H1 (cell line): Measurements from ENCODE around the gene SLC66A2. TPM values are rescaled to one million over a fixed set of nuclear protein-coding genes. Genes with fewer than 3 reads are reported as not detected.

ENCODE experiments used
- CTCF ChIA-PET: fragments of 300-600 bp; sonication (Branson Sonifier 250); formaldehyde crosslinking; loops from one replicate; lab custom pipeline; 2021; ENCODE audit not compliant: partially characterized antibody; lab: Charles Lee
- POLR2A ChIA-PET: fragments of 300-600 bp; sonication (Branson Sonifier 250); formaldehyde crosslinking; loops from one replicate; lab custom pipeline; 2021; ENCODE audit warnings: inconsistent platforms; ENCODE audit not compliant: partially characterized antibody; lab: Charles Lee
- DNase-seq, 2 experiments: peaks; one replicate each; pipeline versions ENCODE4 v3.0.0 to v3.0.0-alpha.2; 2010 to 2022; ENCODE audit warnings: low spot score in 2 of 2, low read depth in 1 of 2, mixed read lengths in 1 of 2
- FAIRE-seq: peaks from 2 replicates; lab custom pipeline; 2011; peaks lifted over from hg19 to GRCh38; lab: Jason Lieb, UNC
- H2AFZ ChIP-seq: 2 replicates; pipeline ENCODE4 v1.8.1; 2012; ENCODE audit warnings: low read length, inconsistent platforms
- H2AK5ac ChIP-seq: 2 replicates; pipeline ENCODE4 v1.6.1; 2013; ENCODE audit warnings: low read depth, low read length
- H2BK120ac ChIP-seq: replicated peaks from 2 replicates; pipeline ENCODE3; 2013; ENCODE audit warnings: low read depth, low read length, inconsistent platforms
- H2BK12ac ChIP-seq: 2 replicates; pipeline ENCODE4 v1.6.1; 2013; ENCODE audit warnings: low read depth, low read length
- H2BK15ac ChIP-seq: 2 replicates; pipeline ENCODE4 v1.6.1; 2013; ENCODE audit warnings: low read length
- H2BK20ac ChIP-seq: 2 replicates; pipeline ENCODE4 v1.6.1; 2013; ENCODE audit warnings: low read length
- H2BK5ac ChIP-seq: 2 replicates; pipeline ENCODE4 v1.6.1; 2013; ENCODE audit warnings: low read depth, low read length
- H3K14ac ChIP-seq: 2 replicates; pipeline ENCODE4 v1.6.1; 2013; ENCODE audit warnings: inconsistent platforms; ENCODE audit not compliant: insufficient read length
- H3K18ac ChIP-seq: 2 replicates; pipeline ENCODE4 v1.6.1; 2013; ENCODE audit warnings: low read length; ENCODE audit errors: extremely low read depth
- H3K23ac ChIP-seq: 2 replicates; pipeline ENCODE4 v1.6.1; 2013; ENCODE audit warnings: inconsistent platforms; ENCODE audit not compliant: insufficient read length
- H3K23me2 ChIP-seq: 2 replicates; pipeline ENCODE4 v1.6.1; 2013; ENCODE audit warnings: low read depth, low read length
- H3K27ac ChIP-seq: 2 replicates; pipeline ENCODE4 v1.6.1; 2011; ENCODE audit warnings: low read depth, low read length, inconsistent platforms
- H3K27me3 ChIP-seq, 4 experiments: replicated peaks in 1 of 4; 1 replicate in 1 of 4; 2 replicates in 3 of 4; pipeline versions ENCODE4 v1.6.1 to v1.8.1; 2011 to 2013; ENCODE audit warnings: low read length in 3 of 4, mild to moderate bottlenecking in 3 of 4, inconsistent platforms in 2 of 4, mixed read lengths in 2 of 4, moderate library complexity in 1 of 4; ENCODE audit not compliant: control insufficient read depth in 3 of 4, insufficient read depth in 3 of 4; ENCODE audit errors: extremely low read depth in 1 of 4
- H3K36me3 ChIP-seq, 4 experiments: 2 replicates each; pipeline versions ENCODE4 v1.6.1 to v1.8.1; 2011 to 2013; ENCODE audit warnings: mild to moderate bottlenecking in 4 of 4, low read length in 3 of 4, moderate library complexity in 2 of 4, control low read depth in 1 of 4, inconsistent platforms in 1 of 4; ENCODE audit not compliant: insufficient read depth in 4 of 4, control insufficient read depth in 2 of 4
- H3K4ac ChIP-seq: replicated peaks from 2 replicates; pipeline ENCODE3; 2013; ENCODE audit warnings: low read length, low read depth, mixed read lengths, inconsistent platforms; ENCODE audit not compliant: insufficient read length
- H3K4me1 ChIP-seq, 4 experiments: replicated peaks in 1 of 4; 1 replicate in 1 of 4; 2 replicates in 3 of 4; pipeline versions ENCODE4 v1.6.1 to v1.8.1; 2011 to 2013; ENCODE audit warnings: low read length in 3 of 4, inconsistent platforms in 2 of 4, mixed read lengths in 1 of 4; ENCODE audit not compliant: insufficient read depth in 4 of 4, control insufficient read depth in 3 of 4
- H3K4me2 ChIP-seq, 2 experiments: 2 replicates each; pipeline versions ENCODE4 v1.6.1 to v1.8.1; 2011 to 2013; ENCODE audit warnings: low read depth in 2 of 2, low read length in 2 of 2, control low read depth in 1 of 2, inconsistent platforms in 1 of 2, mild to moderate bottlenecking in 1 of 2; ENCODE audit not compliant: insufficient read depth in 1 of 2
- H3K4me3 ChIP-seq, 4 experiments: fragments of 200-600, 300-600 bp in 1 of 4; sonication (generic), shearing (Covaris generic), sonication (Bioruptor Twin) in 1 of 4; 2 replicates each; pipeline versions ENCODE4 v1.5.1 to v1.8.1; 2011 to 2016; ENCODE audit warnings: low read length in 4 of 4, low read depth in 3 of 4, control low read depth in 2 of 4, inconsistent platforms in 2 of 4, mild to moderate bottlenecking in 2 of 4, mixed read lengths in 1 of 4, moderate library complexity in 1 of 4; ENCODE audit not compliant: insufficient read depth in 2 of 4; ENCODE audit errors: extremely low read depth in 1 of 4
- H3K56ac ChIP-seq: replicated peaks from 2 replicates; pipeline ENCODE3; 2013; ENCODE audit warnings: low read depth, mild to moderate bottlenecking, mixed read lengths, low read length, inconsistent platforms; ENCODE audit not compliant: insufficient read length
- H3K79me1 ChIP-seq: 2 replicates; pipeline ENCODE4 v1.6.1; 2013; ENCODE audit warnings: low read depth, low read length, control low read depth
- H3K79me2 ChIP-seq, 2 experiments: 2 replicates each; pipeline versions ENCODE4 v1.6.1 to v1.8.1; 2012 to 2013; ENCODE audit warnings: low read length in 2 of 2, mild to moderate bottlenecking in 2 of 2, inconsistent platforms in 1 of 2; ENCODE audit not compliant: insufficient read depth in 2 of 2, control insufficient read depth in 1 of 2
- H3K9ac ChIP-seq, 4 experiments: replicated peaks in 1 of 4; 1 replicate in 1 of 4; 2 replicates in 3 of 4; pipeline versions ENCODE4 v1.6.1 to v1.8.1; 2011 to 2013; ENCODE audit warnings: low read depth in 3 of 4, low read length in 3 of 4, control low read depth in 2 of 4, mild to moderate bottlenecking in 2 of 4, moderate library complexity in 2 of 4, inconsistent platforms in 1 of 4; ENCODE audit errors: extremely low read depth in 1 of 4
- H3K9me3 ChIP-seq, 2 experiments: 2 replicates each; pipeline versions ENCODE4 v1.6.1 to v1.8.1; 2012 to 2013; ENCODE audit warnings: mild to moderate bottlenecking in 2 of 2, moderate library complexity in 2 of 2, control low read depth in 1 of 2, inconsistent platforms in 1 of 2, low read depth in 1 of 2, low read length in 1 of 2, mixed read lengths in 1 of 2; ENCODE audit not compliant: insufficient read depth in 2 of 2
- H4K20me1 ChIP-seq, 2 experiments: replicated peaks in 1 of 2; 2 replicates each; pipeline versions ENCODE3 to v1.8.1; 2011 to 2013; ENCODE audit warnings: inconsistent platforms in 2 of 2, low read length in 2 of 2, mild to moderate bottlenecking in 1 of 2; ENCODE audit not compliant: insufficient read depth in 2 of 2, control insufficient read depth in 1 of 2
- H4K5ac ChIP-seq: 2 replicates; pipeline ENCODE4 v1.6.1; 2013; ENCODE audit warnings: low read length, low read depth, mixed read lengths, inconsistent platforms; ENCODE audit not compliant: insufficient read length
- H4K8ac ChIP-seq: 2 replicates; pipeline ENCODE4 v1.8.0; 2013; ENCODE audit warnings: mild to moderate bottlenecking, moderate library complexity, low read length, inconsistent platforms; ENCODE audit not compliant: insufficient read depth; ENCODE audit errors: extremely low read depth
- H4K91ac ChIP-seq: replicated peaks from 2 replicates; pipeline ENCODE3; 2013; ENCODE audit warnings: low read length, mixed read lengths, inconsistent platforms; ENCODE audit not compliant: insufficient read length
- BCL11A ChIP-seq, 2 experiments: IDR thresholded peaks; one replicate each; pipeline ENCODE4 v1.6.1; 2011; ENCODE audit warnings: low read depth in 2 of 2, low read length in 2 of 2, mild to moderate bottlenecking in 2 of 2
- EP300 ChIP-seq, 2 experiments: IDR thresholded peaks; 1 replicate in 1 of 2; 2 replicates in 1 of 2; pipeline ENCODE4 v1.6.1; 2011 to 2012; ENCODE audit warnings: low read depth in 2 of 2, low read length in 2 of 2, mild to moderate bottlenecking in 2 of 2, borderline replicate concordance in 1 of 2, inconsistent platforms in 1 of 2, moderate library complexity in 1 of 2
- FOSL1 ChIP-seq: IDR thresholded peaks from 2 replicates; pipeline ENCODE4 v1.6.1; 2011; ENCODE audit warnings: mild to moderate bottlenecking, low read depth, low read length, moderate library complexity; ENCODE audit not compliant: insufficient read depth
- JUN ChIP-seq: IDR thresholded peaks from 2 replicates; pipeline ENCODE4 v1.6.1; 2011; ENCODE audit warnings: low read depth, mild to moderate bottlenecking, improper control_type of control experiment, low read length
- KDM4A ChIP-seq: IDR thresholded peaks from one replicate; pipeline ENCODE4 v1.7.1; 2012; ENCODE audit warnings: low read depth, mild to moderate bottlenecking, moderate library complexity, low read length, inconsistent platforms; ENCODE audit not compliant: severe bottlenecking
- RAD21 ChIP-seq, 2 experiments: IDR thresholded peaks in 1 of 2; conservative IDR thresholded peaks in 1 of 2; 2 replicates each; pipeline ENCODE4 v1.6.1; 2011; ENCODE audit warnings: low read depth in 2 of 2, low read length in 2 of 2, improper control_type of control experiment in 1 of 2, inconsistent platforms in 1 of 2, mild to moderate bottlenecking in 1 of 2, moderate library complexity in 1 of 2
- RNF2 ChIP-seq: fragments of 200-900, 300-1000 bp; sonication (generic); IDR thresholded peaks from 2 replicates; pipeline ENCODE4 v1.7.1; 2016; ENCODE audit warnings: borderline replicate concordance, low read depth, mild to moderate bottlenecking, antibody characterized with exemption, low read length; ENCODE audit not compliant: poor library complexity, severe bottlenecking; ENCODE audit errors: missing control alignments
- RXRA ChIP-seq: IDR thresholded peaks from 2 replicates; pipeline ENCODE4 v1.6.1; 2011; ENCODE audit warnings: low read depth, mild to moderate bottlenecking, low read length, moderate library complexity; ENCODE audit not compliant: insufficient read depth
- SIN3A ChIP-seq, 2 experiments: IDR thresholded peaks in 1 of 2; conservative IDR thresholded peaks in 1 of 2; 2 replicates each; pipeline ENCODE4 v1.6.1; 2011 to 2012; ENCODE audit warnings: low read length in 2 of 2, improper control_type of control experiment in 1 of 2, low read depth in 1 of 2, mild to moderate bottlenecking in 1 of 2
- SP4 ChIP-seq: IDR thresholded peaks from 2 replicates; pipeline ENCODE4 v1.6.1; 2012; ENCODE audit warnings: low read length, inconsistent platforms
- WGBS, 2 experiments: shearing (Covaris generic) in 1 of 2; methylation state at CpG; one replicate each; pipeline versions ENCODE4 v1.1.6 to v1.1.7; 2013 to 2015; ENCODE audit warnings: low lambda C conversion rate in 2 of 2, mixed read lengths in 2 of 2, inconsistent platforms in 1 of 2, low coverage in 1 of 2, missing lambda C conversion rate in 1 of 2; ENCODE audit not compliant: insufficient replicate concordance in 2 of 2, insufficient coverage in 1 of 2, insufficient read length in 1 of 2; ENCODE audit errors: extremely low coverage in 1 of 2, missing lambda C conversion rate in 1 of 2; 5-methylcytosine and 5-hydroxymethylcytosine counted together
- polyA plus RNA-seq, 7 experiments: library from polyadenylated mRNA; depleted of rRNA in 3 of 7; stranded (reverse) in 5 of 7; unstranded in 2 of 7; fragments of >200 nt in 5 of 7; fragments of 200-250 nt in 2 of 7; gene quantifications; 1 replicate in 5 of 7; 2 replicates in 1 of 7; 4 replicates in 1 of 7; pipeline versions ENCODE4 v1.2.1 to v1.2.3, GENCODE V29; 2011 to 2013; ENCODE audit warnings: missing spikeins in 2 of 7, mixed read lengths in 2 of 7
- total RNA-seq: library from RNA; stranded (reverse); fragmentation: NEBNext Ultra II Directional; extraction: Animal tissue kit (Norgen Biotek cat#: 25700); gene quantifications from 2 replicates; pipeline ENCODE4 v1.2.1, GENCODE V29; 2021

SLC66A2 gene
- total and polyA plus RNA-seq, 2 of the 8 experiments (the other 6 are each of a cell fraction or from before 2014, with no cell fraction given): 15.0 to 18.9 TPM

- Histone ChIP-seq H2BK120ac (no peak overlapping the region), H4K5ac (no peak overlapping the region), H3K56ac (no peak overlapping the region), H2AK5ac (no peak overlapping the region), H3K4me2 (no peak overlapping the region), H3K14ac (no peak overlapping the region), H2AFZ (no peak overlapping the region), H3K79me2 (peaks cover 0 to 30% of the 10 kb centered on the region in 2 experiments; a peak in 2 of 4 replicates), H3K27ac (no peak overlapping the region), H4K8ac (no peak overlapping the region), H3K9ac (no peak overlapping the region), H3K4me1 (no peaks in the 10 kb centered on the region), H4K20me1 (peaks cover 11 to 14% of the 10 kb centered on the region in 2 experiments), H3K79me1 (peaks cover 4% of the 10 kb centered on the region; the same call in 1 of the 2 replicates), H3K4ac (no peak overlapping the region), H2BK5ac (no peak overlapping the region), H2BK12ac (no peak overlapping the region), H3K18ac (no peak overlapping the region), H3K27me3 (no peaks in the 10 kb centered on the region), H4K91ac (no peak overlapping the region), H3K9me3 (no peaks in the 10 kb centered on the region), H3K4me3 (no peak overlapping the region), H3K36me3 (peaks cover 0 to 37% (median 15%) of the 10 kb centered on the region in 4 experiments), H3K23me2 (no peaks in the 10 kb centered on the region), H2BK20ac (no peak overlapping the region), H3K23ac (no peak overlapping the region), H2BK15ac (no peak overlapping the region)
- ChIA-PET CTCF (no interaction called here), POLR2A (interaction anchor here (0.8 kb wide), 1 partner anchor 10 kb away, joined by 3 read pairs; no protein-coding TSS in a partner anchor)
- 92% methylated on average over 17 of the region's 17 CpGs; no CpG with 5 or more reads in 1 of the 2 experiments for WGBS, 2 experiments
- DNase-seq: no peak
- no peak for FAIRE-seq
- TF ChIP-seq BCL11A (IDR thresholded peaks at IDR 0.05; ENCODE audit: low read depth in 2 of 2, low read length in 2 of 2) (no peak), KDM4A (no peak), SIN3A (conservative IDR thresholded peaks at IDR 0.05 in 1 of 2, IDR thresholded peaks at IDR 0.05 in 1 of 2; ENCODE audit: low read depth in 1 of 2, low read length in 2 of 2) (no peak), SP4 (no peak), RAD21 (IDR thresholded peaks at IDR 0.05 in 1 of 2, conservative IDR thresholded peaks at IDR 0.05 in 1 of 2; ENCODE audit: low read depth in 2 of 2, low read length in 2 of 2) (no peak), FOSL1 (no peak), JUN (no peak), EP300 (IDR thresholded peaks at IDR 0.05; ENCODE audit: borderline replicate concordance in 1 of 2, low read depth in 2 of 2, low read length in 2 of 2) (no peak), RNF2 (no peak), RXRA (no peak)
These were observed 19.9 kb upstream of the SLC66A2 start for GRCh38 chr18:79971211-79971952.
